ENCODE results near the gene ZNF134.

Gene ZNF134

DNA sequence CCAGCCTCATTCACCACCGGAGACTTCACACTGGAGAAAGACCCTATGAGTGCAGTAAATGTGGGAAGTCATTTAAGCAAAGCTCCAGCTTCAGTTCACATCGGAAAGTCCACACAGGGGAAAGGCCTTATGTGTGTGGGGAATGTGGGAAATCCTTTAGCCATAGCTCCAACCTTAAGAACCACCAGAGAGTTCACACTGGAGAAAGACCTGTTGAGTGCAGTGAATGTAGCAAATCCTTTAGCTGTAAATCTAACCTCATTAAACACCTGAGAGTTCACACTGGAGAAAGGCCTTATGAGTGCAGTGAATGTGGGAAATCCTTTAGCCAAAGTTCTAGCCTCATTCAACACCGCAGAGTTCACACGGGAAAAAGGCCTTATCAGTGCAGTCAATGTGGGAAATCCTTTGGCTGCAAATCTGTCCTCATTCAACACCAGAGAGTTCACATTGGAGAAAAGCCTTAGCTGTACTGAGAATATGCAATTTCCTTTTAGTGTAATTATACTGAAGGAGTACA is 27.7 kb downstream of the ZNF134 start:
- no peak for DNase-seq (ENCODE audit: low read depth)

- DNase-seq (ENCODE audit: low read depth): no peak
Observed at GRCh38 chr19:57642396-57643046, 28.5 kb downstream of the ZNF134 start.

DNA sequence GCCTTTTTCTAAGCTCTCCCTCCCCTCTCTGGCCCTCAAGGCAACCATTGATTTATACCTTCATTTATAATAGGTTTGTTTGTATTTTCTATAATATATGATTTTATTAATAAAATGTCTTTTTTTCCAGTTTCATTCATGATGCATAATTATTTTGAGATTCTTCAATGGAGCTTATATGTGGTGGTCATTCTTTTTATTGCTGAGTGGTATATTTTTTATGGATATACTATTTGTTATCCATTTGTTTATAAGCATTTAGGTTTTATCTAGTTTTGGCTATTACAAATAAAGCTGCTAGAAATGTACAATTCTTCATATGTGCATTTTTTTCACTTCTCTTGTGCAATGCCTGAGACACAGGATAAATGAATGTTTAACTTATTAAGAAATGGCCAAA is 29.7 kb downstream of the ZNF134 start:
- DNase-seq (ENCODE audit: low read depth): no peak

DNA sequence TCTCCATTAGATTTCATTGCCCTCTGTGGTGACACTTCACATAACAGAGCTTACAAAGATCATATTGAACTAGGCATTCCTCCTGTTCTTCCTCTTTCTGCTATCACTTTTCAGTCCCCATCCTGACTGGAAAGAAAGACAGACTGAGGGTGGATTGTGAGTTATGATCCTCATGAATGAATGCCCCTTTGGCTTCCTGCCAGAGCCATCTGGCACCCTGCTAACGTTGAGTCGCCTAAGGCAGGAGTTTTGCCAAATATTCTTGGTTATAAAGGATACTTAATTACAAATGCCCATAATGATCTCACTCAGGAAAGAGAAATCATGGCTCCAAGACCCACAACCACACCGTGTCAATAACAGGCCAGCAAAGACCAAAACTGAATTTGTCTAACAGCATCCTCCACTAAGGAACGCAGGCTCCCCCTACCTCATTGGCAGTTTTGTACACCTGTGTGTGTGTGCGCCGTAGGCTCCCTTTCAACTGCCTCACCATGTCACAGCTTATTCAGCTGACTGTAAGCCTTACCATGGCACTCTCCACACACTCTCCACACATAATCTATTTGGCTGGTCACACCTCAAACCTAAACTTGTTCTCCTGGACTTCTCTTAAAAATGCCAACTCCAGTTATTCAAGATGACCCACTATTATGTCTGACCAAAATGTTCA is 34.4 kb downstream of the ZNF134 start:
- no peak for DNase-seq (ENCODE audit: low read depth)

DNA sequence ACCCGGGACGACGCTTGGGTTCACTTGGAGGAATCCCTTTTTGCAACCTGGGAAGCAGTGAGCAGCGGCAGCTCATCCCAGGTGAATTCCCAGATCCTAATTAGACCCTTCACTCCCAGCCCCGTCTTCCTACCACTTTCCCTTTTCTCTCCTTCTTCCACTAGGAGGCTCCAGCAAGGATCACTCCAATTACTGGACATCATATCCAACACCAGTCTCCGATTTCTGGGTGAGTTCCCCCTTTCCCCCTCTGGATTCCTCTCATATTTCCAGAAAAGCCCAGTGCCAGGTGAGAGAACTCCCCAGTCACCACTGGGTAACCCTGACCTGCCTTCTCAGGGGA is 37.6 kb downstream of the ZNF134 start:
- DNase-seq (ENCODE audit: low read depth): no peak

- DNase-seq (ENCODE audit: low read depth): no peak
Observed at GRCh38 chr19:57653689-57654088, 39.6 kb downstream of the ZNF134 start.

GRCh38 chr19:57655443-57655842 is 41.4 kb downstream of the ZNF134 start:
- DNase-seq (ENCODE audit: low read depth): no peak

GRCh38 chr19:57656346-57656745 is 42.3 kb downstream of the ZNF134 start:
- DNase-seq (ENCODE audit: low read depth): no peak

GRCh38 chr19:57664269-57665127 is 50.5 kb downstream of the ZNF134 start:
- no peak for DNase-seq (ENCODE audit: low read depth)

- DNase-seq (ENCODE audit: low read depth): no peak
Observed at GRCh38 chr19:57665261-57665806, 51.3 kb downstream of the ZNF134 start.

- no peak for DNase-seq (ENCODE audit: low read depth)
Observed at GRCh38 chr19:57667228-57667627, 53.2 kb downstream of the ZNF134 start.

DNA sequence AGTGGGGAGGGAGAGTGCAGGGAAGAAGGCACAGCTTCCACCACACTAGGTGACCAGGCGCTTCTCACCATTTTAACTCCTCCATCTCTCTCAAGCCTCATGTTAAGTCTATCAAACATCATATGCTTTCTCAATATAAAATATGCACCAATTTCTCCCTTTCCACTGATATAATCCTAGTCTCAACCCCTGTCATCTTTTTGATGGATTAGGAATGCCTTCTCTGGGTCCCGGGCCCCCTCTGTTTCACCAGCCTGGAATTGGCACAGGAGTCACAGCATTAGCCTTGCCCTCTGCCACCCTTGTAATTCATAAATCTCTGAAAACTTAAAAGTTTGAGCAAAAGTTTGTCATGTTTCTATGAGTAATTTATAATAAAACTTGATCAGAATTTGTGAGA is 54.6 kb downstream of the ZNF134 start, which contains the start of gene ZSCAN4:
Gene ZSCAN4 (plus strand): TSS at position 301 of the 400 bp plus-strand sequence. CDS start 7,211 bp downstream, outside the sequence.
- DNase-seq (ENCODE audit: low read depth): no peak

- DNase-seq (ENCODE audit: low read depth): no peak
Observed at GRCh38 chr19:57671124-57671895, 57.3 kb downstream of the ZNF134 start.

- DNase-seq (ENCODE audit: low read depth): no peak
Observed at GRCh38 chr19:57672466-57672865, 58.4 kb downstream of the ZNF134 start.
